GM19463 (cell line): ENCODE measurements around the gene OR52B4.
"Not testable (repeated sequence)": the region's sequence is repeated elsewhere in the genome, so short reads cannot be mapped to it uniquely, and the experiment has no call there.

ENCODE experiments used
- ATAC-seq: cut with Tn5 transposase; IDR thresholded peaks from one replicate; pipeline ENCODE4 v1.9.1; 2021; ENCODE audit warnings: mild to moderate bottlenecking, moderate library complexity; ENCODE audit not compliant: unreplicated experiment

Gene OR52B4

DNA sequence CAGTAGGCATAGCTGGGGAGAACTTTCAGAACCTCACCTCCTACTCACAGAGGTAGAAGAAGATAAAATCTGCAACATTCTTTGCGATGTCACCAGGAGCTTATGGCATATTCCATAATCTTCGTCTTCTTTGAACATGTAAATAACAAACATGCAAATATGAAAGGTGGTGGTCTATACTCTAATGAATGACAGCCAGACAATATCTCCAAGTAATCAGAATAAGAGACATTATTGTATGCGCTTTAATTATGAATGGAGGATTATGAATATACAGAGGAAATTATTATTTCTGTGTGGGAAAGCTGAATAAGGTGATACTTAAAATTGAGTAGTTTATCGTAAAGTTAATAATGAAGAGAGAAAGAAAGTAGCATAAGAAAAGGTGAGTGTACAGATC lies at the start of gene OR52B4:
Gene OR52B4 (minus strand): TSS at position 101 of the 400 bp plus-strand sequence. CDS start 91 bp downstream, at position 10.
- no peak for ATAC-seq

DNA sequence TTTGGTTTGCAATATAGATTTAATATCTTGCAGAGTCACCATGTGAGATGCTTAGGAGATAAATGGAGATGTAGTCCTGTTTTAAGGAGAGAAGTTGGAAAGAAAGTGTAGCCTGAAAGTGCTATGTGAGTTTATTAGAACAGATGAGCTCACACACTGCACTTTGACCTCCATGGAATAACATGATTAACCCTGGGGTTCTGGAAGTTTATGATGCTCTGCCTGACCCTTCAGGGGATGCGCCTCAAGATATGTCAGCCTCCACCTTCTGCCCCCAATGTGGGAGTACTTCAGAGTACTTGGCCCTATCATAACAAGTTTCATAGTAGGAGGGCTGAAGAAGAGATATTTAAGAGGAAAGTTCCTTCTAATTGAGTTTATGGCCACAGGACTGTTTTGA lies 48.6 kb upstream of the OR52B4 start:
- no peak for ATAC-seq

DNA sequence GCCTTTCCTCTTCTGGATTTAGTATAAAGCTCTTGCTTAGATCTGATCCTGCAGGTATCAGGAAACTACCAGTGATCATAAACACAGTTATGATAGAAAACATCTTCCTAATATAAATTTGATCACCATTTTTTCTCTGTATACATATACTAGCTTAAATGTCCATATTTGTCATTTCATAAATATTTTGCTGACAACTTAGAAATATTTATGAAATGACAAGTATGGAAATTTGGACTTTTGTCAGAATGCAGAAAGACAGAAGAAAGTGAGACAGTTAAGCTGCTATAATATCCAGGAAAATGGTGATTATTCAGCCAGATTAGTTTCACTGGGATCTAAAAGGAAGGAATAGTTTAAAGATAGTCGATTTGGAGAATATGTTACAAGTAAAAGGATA lies 48.1 kb upstream of the OR52B4 start:
- no peak for ATAC-seq

- not testable (repeated sequence) for ATAC-seq
Measured at GRCh38 chr11:4406206-4406605, 38.0 kb upstream of the OR52B4 start.

DNA sequence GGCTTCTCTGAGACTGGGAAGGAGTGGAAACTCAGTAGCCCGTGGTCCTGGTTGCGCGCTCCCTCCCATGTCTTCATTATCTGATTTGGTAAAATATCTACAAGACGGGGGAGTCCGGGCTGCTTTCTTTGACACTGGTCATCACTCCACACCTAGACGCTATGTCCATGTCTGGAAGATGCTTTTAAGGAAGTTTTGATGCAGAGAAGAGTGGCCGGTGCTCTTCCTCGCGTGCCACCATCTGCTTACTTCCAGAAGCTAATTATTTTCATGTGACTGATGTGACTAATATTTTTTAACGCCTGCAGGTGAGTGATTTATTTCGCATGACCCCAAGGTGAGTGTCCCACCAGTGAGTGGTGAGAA lies 25.7 kb upstream of the OR52B4 start:
- ATAC-seq, result peak; percentile 6

- peak; percentile 99 for ATAC-seq
Measured at GRCh38 chr11:4393209-4393857, 25.1 kb upstream of the OR52B4 start, which contains the start of gene TRIM21. Gene TRIM21, minus strand, starts transcription at chr11:4393702. Its CDS starts 3,293 bp downstream, at chr11:4390409.

DNA sequence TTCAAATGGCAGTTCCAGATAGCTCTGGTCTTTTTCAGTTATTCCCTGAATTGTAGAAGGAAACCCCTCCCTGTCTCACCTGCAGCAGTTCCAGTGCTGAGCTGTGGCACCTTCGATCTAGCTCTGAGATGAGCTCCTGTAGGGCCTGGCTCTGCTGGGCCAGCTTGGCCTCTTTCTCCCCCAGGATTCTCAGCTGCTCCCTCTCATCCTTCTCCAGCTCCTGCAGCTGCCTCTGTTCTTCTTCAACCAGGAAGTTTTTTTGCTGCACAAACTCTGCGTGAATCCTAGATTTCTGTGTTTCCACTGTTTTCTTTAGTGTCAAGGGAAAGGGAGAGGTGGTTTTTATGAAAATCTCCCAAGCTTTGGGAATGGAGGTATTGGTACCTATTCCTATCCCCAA lies 20.0 kb upstream of the OR52B4 start:
- no peak for ATAC-seq

DNA sequence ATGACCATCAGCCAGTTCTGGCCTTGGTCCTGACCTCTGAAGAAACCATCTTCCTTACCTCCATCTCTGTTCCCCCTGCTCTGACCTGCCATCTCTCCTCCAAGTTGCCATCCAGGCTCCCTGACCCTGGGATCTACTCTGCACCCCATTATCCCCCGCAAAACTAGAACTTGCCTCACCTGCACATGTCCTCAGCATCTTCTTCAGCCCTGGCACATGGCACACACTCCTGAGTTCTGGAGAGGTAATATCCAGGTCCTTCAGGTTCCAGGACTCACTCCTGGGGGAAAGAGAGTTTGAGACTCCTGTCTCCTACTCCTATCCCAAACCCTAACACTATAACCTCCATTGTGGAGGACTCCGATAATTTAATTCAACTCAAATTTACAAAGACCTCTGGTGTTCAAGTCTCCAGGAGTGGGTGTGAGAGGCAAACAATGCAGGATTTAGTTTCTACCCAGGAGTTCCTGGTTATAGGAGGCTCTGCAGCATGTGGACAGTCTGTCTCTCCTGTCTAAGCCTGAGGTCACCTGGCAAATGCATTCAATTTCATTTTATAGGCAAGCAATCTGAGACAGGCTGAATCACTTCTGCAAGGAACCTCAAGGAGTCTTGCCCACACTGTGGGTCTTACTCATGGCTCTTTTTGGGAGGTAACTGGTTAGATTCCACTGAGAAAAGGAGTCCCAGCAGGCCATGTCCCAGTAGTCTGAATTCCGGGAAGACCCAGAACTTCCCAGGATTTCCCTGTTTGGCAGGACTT lies 18.0 kb upstream of the OR52B4 start:
- ATAC-seq, result no peak

GRCh38 chr11:4381901-4382300 lies 13.7 kb upstream of the OR52B4 start:
- ATAC-seq, result no peak

GRCh38 chr11:4375431-4376140 lies 7.4 kb upstream of the OR52B4 start:
- no peak for ATAC-seq

GRCh38 chr11:4370166-4370565 lies 2.0 kb upstream of the OR52B4 start:
- ATAC-seq, result no peak

DNA sequence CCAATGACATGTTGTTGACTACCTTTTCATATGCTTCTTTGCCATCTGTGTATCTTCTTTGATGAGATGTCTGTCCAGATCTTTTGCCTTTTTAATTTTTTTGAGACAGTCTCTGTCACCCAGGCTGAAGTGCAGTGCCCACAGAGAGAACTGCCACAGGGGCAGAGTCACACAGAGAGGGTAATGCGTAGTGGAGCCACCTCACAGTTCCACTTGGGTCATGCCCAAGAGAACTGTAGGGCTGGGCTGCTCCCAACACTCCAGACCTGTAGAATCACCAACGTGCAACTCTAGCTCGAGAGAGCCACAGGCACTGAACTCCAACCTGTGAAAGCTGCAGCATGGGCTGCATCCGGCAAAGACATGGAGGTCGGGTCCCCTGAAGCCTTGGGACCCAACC lies 20.0 kb downstream of the OR52B4 start:
- ATAC-seq, result not testable (repeated sequence)

DNA sequence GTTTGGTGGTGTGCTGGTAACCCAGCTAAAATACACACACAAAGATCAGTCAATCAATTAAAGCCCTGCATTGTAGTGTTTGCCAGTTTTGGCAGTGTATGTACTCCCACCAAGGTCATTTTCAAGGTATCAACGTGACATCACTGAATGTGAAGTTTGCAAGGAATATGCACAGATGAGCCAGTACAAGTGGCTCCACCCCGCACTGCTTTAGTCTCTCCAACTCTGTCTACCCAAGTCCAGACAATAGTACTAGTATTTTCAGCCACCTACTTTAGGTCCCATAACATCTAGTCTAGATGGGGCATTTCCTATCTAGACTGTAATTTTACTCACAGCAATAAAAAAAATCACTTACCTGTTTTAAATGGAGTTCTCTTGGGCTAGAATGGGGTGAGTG lies 22.8 kb downstream of the OR52B4 start:
- ATAC-seq, result not testable (repeated sequence)

DNA sequence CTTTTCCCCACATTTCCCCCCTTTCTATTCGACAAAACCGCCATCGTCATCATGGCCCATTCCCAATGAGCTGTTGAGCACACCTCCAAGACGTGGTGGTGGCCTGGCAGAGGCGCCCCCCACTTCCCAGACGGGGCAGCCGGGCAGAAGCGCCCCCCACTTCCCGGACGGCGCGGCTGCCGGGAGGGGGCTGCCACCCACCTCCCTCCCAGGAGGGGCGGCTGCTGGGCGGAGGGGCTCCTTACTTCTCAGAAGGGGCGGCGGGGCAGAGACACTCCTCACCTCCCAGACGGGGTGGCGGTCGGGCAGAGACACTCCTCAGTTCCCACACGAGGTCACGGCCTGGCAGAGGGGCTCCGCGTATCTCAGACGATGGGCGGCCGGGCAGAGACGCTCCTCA lies 33.8 kb downstream of the OR52B4 start:
- ATAC-seq, result not testable (repeated sequence)
